ENCODE results near the gene PALD1. TPM values are rescaled to one million over a fixed set of nuclear protein-coding genes. Genes with fewer than 3 reads are reported as not detected.

The PALD1 gene
- polyA plus RNA-seq, 2 donors, result 2.1 to 3.4 TPM

- 93 to 96% methylated on average over 11 of the region's 11 CpGs for WGBS, 2 donors
- Histone ChIP-seq H3K9me3 (ENCODE audit: control insufficient read depth in 2 of 2, insufficient read depth in 1 of 2, low read depth in 1 of 2, low read length in 1 of 2) (no peaks in the 10 kb centered on the region), H3K36me3 (ENCODE audit: control insufficient read depth in 2 of 2, insufficient read depth in 2 of 2, low read length in 1 of 2) (peaks cover 0 to 1% of the 10 kb centered on the region in 2 donors), H3K4me3 (ENCODE audit: low read depth in 1 of 2, low read length in 2 of 2) (no peak overlapping the region), H3K27me3 (ENCODE audit: control insufficient read depth in 1 of 2, insufficient read depth in 2 of 2, low read length in 2 of 2) (no peaks in the 10 kb centered on the region), H3K27ac (ENCODE audit: low read depth in 2 of 2, low read length in 1 of 2) (no peak overlapping the region), H3K4me1 (ENCODE audit: control insufficient read depth in 2 of 2, insufficient read depth in 2 of 2, low read length in 1 of 2) (peaks cover 0 to 4% of the 10 kb centered on the region in 2 donors)
Measured at GRCh38 chr10:70557086-70557845, 78.7 kb downstream of the PALD1 start.

- WGBS, 2 donors, result 73 to 79% methylated on average over 2 of the region's 2 CpGs
- H3K27ac ChIP-seq (ENCODE audit: low read depth in 2 of 2, low read length in 1 of 2), result no peak overlapping the region
- no peaks in the 10 kb centered on the region for H3K9me3 ChIP-seq (ENCODE audit: control insufficient read depth in 2 of 2, insufficient read depth in 1 of 2, low read depth in 1 of 2, low read length in 1 of 2)
- peaks cover 0 to 1% of the 10 kb centered on the region in 2 donors for H3K36me3 ChIP-seq (ENCODE audit: control insufficient read depth in 2 of 2, insufficient read depth in 2 of 2, low read length in 1 of 2)
- H3K4me3 ChIP-seq (ENCODE audit: low read depth in 1 of 2, low read length in 2 of 2), result no peak overlapping the region
- H3K27me3 ChIP-seq (ENCODE audit: control insufficient read depth in 1 of 2, insufficient read depth in 2 of 2, low read length in 2 of 2), result no peaks in the 10 kb centered on the region
- H3K4me1 ChIP-seq (ENCODE audit: control insufficient read depth in 2 of 2, insufficient read depth in 2 of 2, low read length in 1 of 2), result peaks cover 0 to 4% of the 10 kb centered on the region in 2 donors
Measured at GRCh38 chr10:70557876-70558275, 79.3 kb downstream of the PALD1 start.

GRCh38 chr10:70558295-70558694 lies 79.7 kb downstream of the PALD1 start:
- Histone ChIP-seq H3K4me1 (ENCODE audit: control insufficient read depth in 2 of 2, insufficient read depth in 2 of 2, low read length in 1 of 2) (peaks cover 0 to 4% of the 10 kb centered on the region in 2 donors), H3K36me3 (ENCODE audit: control insufficient read depth in 2 of 2, insufficient read depth in 2 of 2, low read length in 1 of 2) (peaks cover 0 to 1% of the 10 kb centered on the region in 2 donors), H3K27ac (ENCODE audit: low read depth in 2 of 2, low read length in 1 of 2) (no peak overlapping the region), H3K9me3 (ENCODE audit: control insufficient read depth in 2 of 2, insufficient read depth in 1 of 2, low read depth in 1 of 2, low read length in 1 of 2) (no peaks in the 10 kb centered on the region), H3K27me3 (ENCODE audit: control insufficient read depth in 1 of 2, insufficient read depth in 2 of 2, low read length in 2 of 2) (no peaks in the 10 kb centered on the region), H3K4me3 (ENCODE audit: low read depth in 1 of 2, low read length in 2 of 2) (no peak overlapping the region)
- WGBS, 2 donors, result 90 to 91% methylated on average over 11 of the region's 11 CpGs

GRCh38 chr10:70558871-70559810 lies 80.6 kb downstream of the PALD1 start:
- 42 to 45% methylated on average over 20 of the region's 20 CpGs for WGBS, 2 donors
- Histone ChIP-seq H3K4me3 (ENCODE audit: low read depth in 1 of 2, low read length in 2 of 2) (peak overlapping the region in 1 of 2 donors; percentile 13), H3K27me3 (ENCODE audit: control insufficient read depth in 1 of 2, insufficient read depth in 2 of 2, low read length in 2 of 2) (no peaks in the 10 kb centered on the region), H3K4me1 (ENCODE audit: control insufficient read depth in 2 of 2, insufficient read depth in 2 of 2, low read length in 1 of 2) (peaks cover 0 to 4% of the 10 kb centered on the region in 2 donors), H3K27ac (ENCODE audit: low read depth in 2 of 2, low read length in 1 of 2) (no peak overlapping the region), H3K9me3 (ENCODE audit: control insufficient read depth in 2 of 2, insufficient read depth in 1 of 2, low read depth in 1 of 2, low read length in 1 of 2) (no peaks in the 10 kb centered on the region), H3K36me3 (ENCODE audit: control insufficient read depth in 2 of 2, insufficient read depth in 2 of 2, low read length in 1 of 2) (peaks cover 0 to 1% of the 10 kb centered on the region in 2 donors)

- no peak overlapping the region for H3K27ac ChIP-seq (ENCODE audit: low read depth in 2 of 2, low read length in 1 of 2)
- no peak overlapping the region for H3K4me3 ChIP-seq (ENCODE audit: low read depth in 1 of 2, low read length in 2 of 2)
- H3K9me3 ChIP-seq (ENCODE audit: control insufficient read depth in 2 of 2, insufficient read depth in 1 of 2, low read depth in 1 of 2, low read length in 1 of 2), result no peaks in the 10 kb centered on the region
- H3K4me1 ChIP-seq (ENCODE audit: control insufficient read depth in 2 of 2, insufficient read depth in 2 of 2, low read length in 1 of 2), result peaks cover 0 to 4% of the 10 kb centered on the region in 2 donors
- peaks cover 0 to 5% of the 10 kb centered on the region in 2 donors for H3K36me3 ChIP-seq (ENCODE audit: control insufficient read depth in 2 of 2, insufficient read depth in 2 of 2, low read length in 1 of 2)
- WGBS, 2 donors, result 85% methylated on average over 5 of the region's 5 CpGs
- no peaks in the 10 kb centered on the region for H3K27me3 ChIP-seq (ENCODE audit: control insufficient read depth in 1 of 2, insufficient read depth in 2 of 2, low read length in 2 of 2)
Measured at GRCh38 chr10:70559861-70560260, 81.3 kb downstream of the PALD1 start.

- no peaks in the 10 kb centered on the region for H3K9me3 ChIP-seq (ENCODE audit: control insufficient read depth in 2 of 2, insufficient read depth in 1 of 2, low read depth in 1 of 2, low read length in 1 of 2)
- H3K27ac ChIP-seq (ENCODE audit: low read depth in 2 of 2, low read length in 1 of 2), result peak overlapping the region in 1 of 2 donors; percentile 38
- WGBS, 2 donors, result 76 to 82% methylated on average over 14 of the region's 14 CpGs
- H3K4me3 ChIP-seq (ENCODE audit: low read depth in 1 of 2, low read length in 2 of 2), result no peak overlapping the region
- H3K36me3 ChIP-seq (ENCODE audit: control insufficient read depth in 2 of 2, insufficient read depth in 2 of 2, low read length in 1 of 2), result peaks cover 0 to 5% of the 10 kb centered on the region in 2 donors
- no peaks in the 10 kb centered on the region for H3K27me3 ChIP-seq (ENCODE audit: control insufficient read depth in 1 of 2, insufficient read depth in 2 of 2, low read length in 2 of 2)
- H3K4me1 ChIP-seq (ENCODE audit: control insufficient read depth in 2 of 2, insufficient read depth in 2 of 2, low read length in 1 of 2), result peaks cover 0 to 4% of the 10 kb centered on the region in 2 donors
Measured at GRCh38 chr10:70560511-70560941, 82.0 kb downstream of the PALD1 start.

GRCh38 chr10:70561070-70561469 lies 82.5 kb downstream of the PALD1 start:
- WGBS, 2 donors, result 45 to 47% methylated on average over 10 of the region's 10 CpGs
- Histone ChIP-seq H3K27ac (ENCODE audit: low read depth in 2 of 2, low read length in 1 of 2) (peak overlapping the region in 1 of 2 donors; percentile 38), H3K4me3 (ENCODE audit: low read depth in 1 of 2, low read length in 2 of 2) (no peak overlapping the region), H3K36me3 (ENCODE audit: control insufficient read depth in 2 of 2, insufficient read depth in 2 of 2, low read length in 1 of 2) (peaks cover 0 to 5% of the 10 kb centered on the region in 2 donors), H3K9me3 (ENCODE audit: control insufficient read depth in 2 of 2, insufficient read depth in 1 of 2, low read depth in 1 of 2, low read length in 1 of 2) (no peaks in the 10 kb centered on the region), H3K4me1 (ENCODE audit: control insufficient read depth in 2 of 2, insufficient read depth in 2 of 2, low read length in 1 of 2) (peaks cover 0 to 4% of the 10 kb centered on the region in 2 donors), H3K27me3 (ENCODE audit: control insufficient read depth in 1 of 2, insufficient read depth in 2 of 2, low read length in 2 of 2) (no peaks in the 10 kb centered on the region)

GRCh38 chr10:70561558-70561957 lies 83.0 kb downstream of the PALD1 start:
- H3K9me3 ChIP-seq (ENCODE audit: control insufficient read depth in 2 of 2, insufficient read depth in 1 of 2, low read depth in 1 of 2, low read length in 1 of 2), result no peaks in the 10 kb centered on the region
- H3K4me3 ChIP-seq (ENCODE audit: low read depth in 1 of 2, low read length in 2 of 2), result no peak overlapping the region
- peaks cover 0 to 4% of the 10 kb centered on the region in 2 donors for H3K4me1 ChIP-seq (ENCODE audit: control insufficient read depth in 2 of 2, insufficient read depth in 2 of 2, low read length in 1 of 2)
- H3K27me3 ChIP-seq (ENCODE audit: control insufficient read depth in 1 of 2, insufficient read depth in 2 of 2, low read length in 2 of 2), result no peaks in the 10 kb centered on the region
- H3K36me3 ChIP-seq (ENCODE audit: control insufficient read depth in 2 of 2, insufficient read depth in 2 of 2, low read length in 1 of 2), result peaks cover 5% of the 10 kb centered on the region in 2 donors
- no peak overlapping the region for H3K27ac ChIP-seq (ENCODE audit: low read depth in 2 of 2, low read length in 1 of 2)
- WGBS, 2 donors, result 77 to 87% methylated on average over 6 of the region's 6 CpGs

GRCh38 chr10:70562036-70562755 lies 83.6 kb downstream of the PALD1 start:
- 86% methylated on average over 15 of the region's 15 CpGs for WGBS, 2 donors

More at GRCh38 chr10:70562036-70562755, 83.6 kb downstream of the PALD1 start:
- H3K36me3 ChIP-seq (ENCODE audit: control insufficient read depth in 2 of 2, insufficient read depth in 2 of 2, low read length in 1 of 2), result peaks cover 5% of the 10 kb centered on the region in 2 donors
- no peaks in the 10 kb centered on the region for H3K9me3 ChIP-seq (ENCODE audit: control insufficient read depth in 2 of 2, insufficient read depth in 1 of 2, low read depth in 1 of 2, low read length in 1 of 2)
- H3K27me3 ChIP-seq (ENCODE audit: control insufficient read depth in 1 of 2, insufficient read depth in 2 of 2, low read length in 2 of 2), result no peaks in the 10 kb centered on the region
- no peak overlapping the region for H3K4me3 ChIP-seq (ENCODE audit: low read depth in 1 of 2, low read length in 2 of 2)
- H3K27ac ChIP-seq (ENCODE audit: low read depth in 2 of 2, low read length in 1 of 2), result no peak overlapping the region
- H3K4me1 ChIP-seq (ENCODE audit: control insufficient read depth in 2 of 2, insufficient read depth in 2 of 2, low read length in 1 of 2), result peaks cover 0 to 4% of the 10 kb centered on the region in 2 donors

All from esophagus (tissue), 2 donors.